GM23338 (cell line): ENCODE measurements around the gene ITGB3. TPM values are rescaled to one million over a fixed set of nuclear protein-coding genes. Genes with fewer than 3 reads are reported as not detected.

ENCODE experiments used
- ATAC-seq: fragments of 200-7000 bp; cut with Tn5 transposase; 3 replicates; pipeline ENCODE4 v1.9.1; 2020
- DNase-seq: peaks from one replicate; pipeline ENCODE4 v3.0.0-alpha.2; 2015; ENCODE audit warnings: low spot score
- H2AFZ ChIP-seq: fragments of 200-600 bp; sonication (generic); 2 replicates; pipeline ENCODE4 v1.8.0; 2016; ENCODE audit warnings: antibody characterized with exemption, mild to moderate bottlenecking, moderate library complexity
- H3F3A ChIP-seq: fragments of 200-600 bp; sonication (generic); replicated peaks from 2 replicates; pipeline ENCODE4 v1.8.0; 2017; ENCODE audit warnings: antibody characterized with exemption, mixed run types, low read depth
- H3K27ac ChIP-seq: fragments of 200-600 bp; sonication (generic); 2 replicates; pipeline ENCODE4 v1.6.1; 2016; ENCODE audit warnings: low read depth
- H3K27me3 ChIP-seq: fragments of 200-600 bp; sonication (generic); 2 replicates; pipeline ENCODE4 v1.8.0; 2016; ENCODE audit warnings: mild to moderate bottlenecking, mixed run types, moderate library complexity; ENCODE audit not compliant: insufficient read depth
- H3K36me3 ChIP-seq: fragments of 200-600 bp; sonication (generic); 2 replicates; pipeline ENCODE4 v1.8.0; 2016; ENCODE audit warnings: mild to moderate bottlenecking; ENCODE audit not compliant: insufficient read depth
- H3K4me1 ChIP-seq: fragments of 200-600 bp; sonication (generic); 2 replicates; pipeline ENCODE4 v1.8.0; 2016; ENCODE audit warnings: mild to moderate bottlenecking, moderate library complexity; ENCODE audit not compliant: insufficient read depth
- H3K4me2 ChIP-seq: fragments of 200-600 bp; sonication (generic); 2 replicates; pipeline ENCODE4 v1.7.1; 2017; ENCODE audit warnings: mixed run types
- H3K4me3 ChIP-seq: fragments of 200-600 bp; sonication (generic); 2 replicates; pipeline ENCODE4 v1.6.1; 2016; ENCODE audit warnings: mixed run types
- H3K79me2 ChIP-seq: fragments of 200-600 bp; sonication (generic); replicated peaks from 2 replicates; pipeline ENCODE4 v1.8.0; 2017; ENCODE audit warnings: mild to moderate bottlenecking; ENCODE audit not compliant: insufficient read depth
- H3K9me2 ChIP-seq: fragments of 200-600 bp; sonication (generic); 2 replicates; pipeline ENCODE4 v1.8.0; 2017; ENCODE audit not compliant: insufficient read depth
- H4K20me1 ChIP-seq: fragments of 200-600 bp; sonication (generic); replicated peaks from 2 replicates; pipeline ENCODE4 v1.8.0; 2017; ENCODE audit warnings: mild to moderate bottlenecking; ENCODE audit not compliant: insufficient read depth
- H3K27ac Mint-ChIP-seq: 2 replicates; pipeline ENCODE4 v1.8.0; 2020; ENCODE audit warnings: inconsistent platforms, mild to moderate bottlenecking, moderate library complexity, mixed read lengths
- H3K27me3 Mint-ChIP-seq: 3 replicates; pipeline ENCODE4 v1.8.0; 2022; ENCODE audit warnings: low read depth, mild to moderate bottlenecking, moderate library complexity, mixed read lengths, inconsistent platforms; ENCODE audit not compliant: insufficient read depth, poor library complexity
- H3K36me3 Mint-ChIP-seq: 3 replicates; pipeline ENCODE4 v1.8.0; 2021; ENCODE audit warnings: low read depth, mild to moderate bottlenecking, inconsistent platforms, moderate library complexity, mixed read lengths
- H3K4me1 Mint-ChIP-seq: 3 replicates; pipeline ENCODE4 v1.8.0; 2020; ENCODE audit warnings: mild to moderate bottlenecking, inconsistent platforms, mixed read lengths
- H3K4me3 Mint-ChIP-seq: 3 replicates; pipeline ENCODE4 v1.8.0; 2021; ENCODE audit warnings: moderate library complexity, mild to moderate bottlenecking, inconsistent platforms, mixed read lengths
- H3K9me3 Mint-ChIP-seq: 3 replicates; pipeline ENCODE4 v1.8.0; 2020; ENCODE audit warnings: moderate library complexity, mild to moderate bottlenecking, inconsistent platforms, mixed read lengths
- CREB1 ChIP-seq: fragments of 250-450 bp; sonication (Bioruptor Pico); IDR thresholded peaks from 2 replicates; pipeline ENCODE4 v1.5.0; 2020; ENCODE audit warnings: low read depth, mild to moderate bottlenecking, moderate library complexity
- CTCF ChIP-seq, 2 experiments: fragments of 200-600 bp in 1 of 2; sonication (generic) in 1 of 2; conservative IDR thresholded peaks; 2 replicates each; pipeline versions ENCODE4 v1.5.1 to v1.6.1; 2016 to 2017; ENCODE audit warnings: antibody characterized with exemption in 2 of 2, low read depth in 2 of 2, mild to moderate bottlenecking in 2 of 2, moderate library complexity in 1 of 2
- ETS1 ChIP-seq: IDR thresholded peaks from 2 replicates; pipeline ENCODE4 v1.6.1; 2016; ENCODE audit warnings: antibody characterized with exemption
- EZH2 ChIP-seq: fragments of 200-600 bp; sonication (generic); IDR thresholded peaks from one replicate; pipeline ENCODE4 v1.8.0; 2017; ENCODE audit warnings: antibody characterized with exemption, mild to moderate bottlenecking, low read depth; ENCODE audit not compliant: unreplicated experiment
- EZH2phosphoT487 ChIP-seq: fragments of 200-600 bp; sonication (generic); IDR thresholded peaks from one replicate; pipeline ENCODE4 v1.8.1; 2018; ENCODE audit warnings: antibody characterized with exemption; ENCODE audit not compliant: unreplicated experiment
- JUNB ChIP-seq: IDR thresholded peaks from one replicate; pipeline ENCODE4 v1.6.1; 2016; ENCODE audit warnings: antibody characterized with exemption; ENCODE audit not compliant: unreplicated experiment
- NANOG ChIP-seq: IDR thresholded peaks from 2 replicates; pipeline ENCODE4 v1.6.1; 2016; ENCODE audit warnings: antibody characterized with exemption, borderline replicate concordance
- POLR2AphosphoS5 ChIP-seq: IDR thresholded peaks from 2 replicates; pipeline ENCODE4 v1.6.1; 2016; ENCODE audit warnings: antibody characterized with exemption, low read depth
- REST ChIP-seq: IDR thresholded peaks from one replicate; pipeline ENCODE4 v1.6.1; 2018; ENCODE audit warnings: antibody characterized with exemption; ENCODE audit not compliant: unreplicated experiment
- STAT1 ChIP-seq: IDR thresholded peaks from one replicate; pipeline ENCODE4 v1.6.1; 2016; ENCODE audit warnings: antibody characterized with exemption; ENCODE audit not compliant: unreplicated experiment
- ZNF114 ChIP-seq: fragments of 250-450 bp; sonication (Bioruptor Pico); IDR thresholded peaks from 2 replicates; pipeline ENCODE4 v1.5.0; 2020; ENCODE audit warnings: mild to moderate bottlenecking, moderate library complexity
- ZNF331 ChIP-seq: fragments of 250-450 bp; sonication (Bioruptor Pico); IDR thresholded peaks from 2 replicates; pipeline ENCODE4 v1.5.0; 2020; ENCODE audit warnings: low read depth, mild to moderate bottlenecking, moderate library complexity
- polyA plus RNA-seq: library from polyadenylated mRNA; unstranded; fragments of >200 nt; fragmentation: Nextera tagmentation; extraction: Ambion mirVana; gene quantifications from 2 replicates; pipeline ENCODE4 v1.2.1, GENCODE V29; 2016
- total RNA-seq: library from RNA; depleted of rRNA; stranded (reverse); fragments of >200 nt; shearing (Covaris generic); gene quantifications from 2 replicates; pipeline ENCODE4 v1.2.3, GENCODE V29; 2014

The ITGB3 gene
- total and polyA plus RNA-seq, 2 experiments from 2014 or later: 0.52 TPM; not detected in 1

GRCh38 chr17:47281216-47281615, 27.6 kb downstream of the ITGB3 start:
- Histone ChIP-seq H3K36me3 (no peaks in the 10 kb centered on the region), H2AFZ (no peak overlapping the region), H3K4me2 (no peak overlapping the region), H3K79me2 (no peaks in the 10 kb centered on the region), H3K4me1 (peaks cover 16% of the 10 kb centered on the region), H3K27ac (no peak overlapping the region), H3K4me3 (no peak overlapping the region), H3K9me2 (0 out of 2 replicates have a peak, but pooled peaks cover 6% of the 10 kb centered on the region), H3F3A (no peaks in the 10 kb centered on the region), H4K20me1 (no peaks in the 10 kb centered on the region; the same call in 1 of the 2 replicates), H3K27me3 (no peaks in the 10 kb centered on the region)
- no peaks in the 10 kb centered on the region; the same call in 2 of the 3 replicates for H3K9me3 Mint-ChIP-seq
- no peak for ATAC-seq
- no peaks in the 10 kb centered on the region for H3K36me3 Mint-ChIP-seq
- no peak overlapping the region for H3K4me3 Mint-ChIP-seq
- peaks cover 18% of the 10 kb centered on the region for H3K4me1 Mint-ChIP-seq
- no peak overlapping the region for H3K27ac Mint-ChIP-seq
- DNase-seq: no peak
- TF ChIP-seq ZNF331 (CRISPR knock-in tag) (no peak), JUNB (no peak), CTCF (conservative IDR thresholded peaks at IDR 0.05; ENCODE audit: low read depth in 2 of 2) (no peak), CREB1 (CRISPR knock-in tag) (no peak), ETS1 (no peak), ZNF114 (CRISPR knock-in tag) (no peak), EZH2phosphoT487 (no peak)
- H3K27me3 Mint-ChIP-seq: peaks cover 17% of the 10 kb centered on the region

GRCh38 chr17:47285003-47285402, 31.4 kb downstream of the ITGB3 start:
- H3K4me3 Mint-ChIP-seq: no peak overlapping the region
- no peak overlapping the region for H2AFZ ChIP-seq
- peaks cover 4% of the 10 kb centered on the region for H3K27me3 Mint-ChIP-seq
- H3K27ac ChIP-seq: no peak overlapping the region
- H3K9me2 ChIP-seq: peaks cover 12% of the 10 kb centered on the region; the same call in 1 of the 2 replicates
- no peaks in the 10 kb centered on the region for H3K36me3 Mint-ChIP-seq
- no peaks in the 10 kb centered on the region for H3F3A ChIP-seq
- no peak overlapping the region for H3K4me3 ChIP-seq
- no peaks in the 10 kb centered on the region for H3K36me3 ChIP-seq
- no peaks in the 10 kb centered on the region; the same call in 2 of the 3 replicates for H3K4me1 Mint-ChIP-seq
- no peaks in the 10 kb centered on the region; the same call in 1 of the 2 replicates for H4K20me1 ChIP-seq
- no peaks in the 10 kb centered on the region for H3K27me3 ChIP-seq
- no peak overlapping the region for H3K27ac Mint-ChIP-seq
- DNase-seq: no peak
- H3K4me2 ChIP-seq: no peak overlapping the region
- no peak for ATAC-seq
- no peaks in the 10 kb centered on the region for H3K4me1 ChIP-seq
- H3K79me2 ChIP-seq: no peaks in the 10 kb centered on the region
- no peaks in the 10 kb centered on the region; the same call in 2 of the 3 replicates for H3K9me3 Mint-ChIP-seq
- TF ChIP-seq REST: no peak
- TF ChIP-seq ZNF114 (CRISPR knock-in tag): no peak
- no peak for TF ChIP-seq ZNF331 (CRISPR knock-in tag)
- no peak for TF ChIP-seq JUNB
- TF ChIP-seq STAT1: no peak
- TF ChIP-seq POLR2AphosphoS5: no peak
- TF ChIP-seq EZH2: no peak
- TF ChIP-seq CTCF (conservative IDR thresholded peaks at IDR 0.05; ENCODE audit: low read depth in 2 of 2): no peak
- TF ChIP-seq EZH2phosphoT487: no peak
- no peak for TF ChIP-seq NANOG
